GM19463 (cell line): Measurements from ENCODE around the gene TMOD2.

ENCODE experiments used
- ATAC-seq: cut with Tn5 transposase; IDR thresholded peaks from one replicate; pipeline ENCODE4 v1.9.1; 2021; ENCODE audit warnings: mild to moderate bottlenecking, moderate library complexity; ENCODE audit not compliant: unreplicated experiment

Gene TMOD2

GRCh38 chr15:51809457-51809856 lies 58.1 kb downstream of the TMOD2 start:
- no peak for ATAC-seq

GRCh38 chr15:51812598-51812997 lies 61.2 kb downstream of the TMOD2 start:
- ATAC-seq: no peak

GRCh38 chr15:51814606-51815005 lies 63.2 kb downstream of the TMOD2 start:
- ATAC-seq: no peak

GRCh38 chr15:51816611-51817010 lies 65.2 kb downstream of the TMOD2 start:
- no peak for ATAC-seq

- no peak for ATAC-seq
Observed at GRCh38 chr15:51818150-51818549, 66.8 kb downstream of the TMOD2 start.

GRCh38 chr15:51825698-51826097 lies 74.3 kb downstream of the TMOD2 start:
- no peak for ATAC-seq

- ATAC-seq: no peak
Observed at GRCh38 chr15:51828621-51829375, 77.4 kb downstream of the TMOD2 start.

- peak; percentile 85 for ATAC-seq
Observed at GRCh38 chr15:51829376-51830275, 78.2 kb downstream of the TMOD2 start, which contains the start of gene TMOD3. TSS of gene TMOD3 (plus strand) at chr15:51829653. CDS start at chr15:51862885, 33,232 bp downstream.

- ATAC-seq: no peak
Observed at GRCh38 chr15:51830276-51830806, 78.9 kb downstream of the TMOD2 start.

GRCh38 chr15:51833772-51834171 lies 82.4 kb downstream of the TMOD2 start:
- ATAC-seq: no peak

GRCh38 chr15:51837792-51838251 lies 86.4 kb downstream of the TMOD2 start:
- ATAC-seq: peak; percentile 59

GRCh38 chr15:51838270-51838669 lies 86.9 kb downstream of the TMOD2 start:
- ATAC-seq: peak; percentile 10

GRCh38 chr15:51840692-51841091 lies 89.3 kb downstream of the TMOD2 start:
- no peak for ATAC-seq

- no peak for ATAC-seq
Observed at GRCh38 chr15:51841406-51842040, 90.1 kb downstream of the TMOD2 start.

- ATAC-seq: no peak
Observed at GRCh38 chr15:51842265-51842664, 90.9 kb downstream of the TMOD2 start.

GRCh38 chr15:51842852-51843737 lies 91.7 kb downstream of the TMOD2 start:
- no peak for ATAC-seq

- no peak for ATAC-seq
Observed at GRCh38 chr15:51844747-51845426, 93.5 kb downstream of the TMOD2 start.

- ATAC-seq: no peak
Observed at GRCh38 chr15:51846066-51846462, 94.7 kb downstream of the TMOD2 start.

- no peak for ATAC-seq
Observed at GRCh38 chr15:51846463-51847230, 95.2 kb downstream of the TMOD2 start.
